Activated CD4-positive, alpha-beta T cell treated with anti-CD3 and anti-CD28 coated beads, Interleukin-2, amount 50 U/mL, for 1 hour (primary cell): ENCODE results near the gene EYA2.

Source experiments
- DNase-seq: peaks from one replicate; pipeline ENCODE4 v3.0.0-alpha.2; 2020

Gene EYA2

DNA sequence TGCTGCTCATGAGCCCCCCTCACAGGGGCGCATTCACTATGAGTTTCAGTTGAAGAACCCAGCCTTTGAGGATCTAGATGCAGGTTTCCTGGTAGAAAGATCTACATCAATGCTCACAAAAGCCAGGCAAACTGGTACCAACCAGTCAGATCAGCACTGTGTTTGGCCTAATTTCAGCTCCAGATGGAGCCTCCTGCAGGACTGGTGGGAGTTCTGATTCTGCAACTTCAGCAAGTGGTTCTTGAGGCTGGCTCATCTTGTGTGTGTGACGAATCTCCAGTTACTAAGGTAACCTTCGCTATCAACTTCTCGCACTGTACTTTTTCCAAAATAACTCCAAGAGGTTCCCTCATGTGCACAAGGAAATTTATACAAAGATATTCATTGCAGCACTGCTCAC is 343.1 kb downstream of the EYA2 start:
- no peak for DNase-seq
